Tibial nerve (tissue), 4 donors: ENCODE measurements around the gene TRIOBP.

ENCODE experiments used
- EP300 ChIP-seq, 2 donors: sonication (generic); formaldehyde crosslinking; IDR thresholded peaks; one replicate each; pipeline ENCODE4 v1.6.1; 2017; ENCODE audit warnings: antibody characterized with exemption in 2 of 2, mild to moderate bottlenecking in 1 of 2
- POLR2A ChIP-seq, 2 donors: fragments of 450-650 bp; IDR thresholded peaks; one replicate each; pipeline ENCODE4 v1.6.1; 2017; ENCODE audit warnings: antibody characterized with exemption in 2 of 2, mild to moderate bottlenecking in 2 of 2, moderate library complexity in 2 of 2
- TF ChIP-seq, protein P1 (sequence below), 5 experiments: fragments of 200-600 bp in 3 of 5; fragments of 450-650 bp in 2 of 5; sonication (generic) in 3 of 5; IDR thresholded peaks; one replicate each; pipeline ENCODE4 v1.5.1; 2016 to 2019; ENCODE audit warnings: antibody characterized with exemption in 5 of 5, mild to moderate bottlenecking in 3 of 5, moderate library complexity in 2 of 5

DNA sequence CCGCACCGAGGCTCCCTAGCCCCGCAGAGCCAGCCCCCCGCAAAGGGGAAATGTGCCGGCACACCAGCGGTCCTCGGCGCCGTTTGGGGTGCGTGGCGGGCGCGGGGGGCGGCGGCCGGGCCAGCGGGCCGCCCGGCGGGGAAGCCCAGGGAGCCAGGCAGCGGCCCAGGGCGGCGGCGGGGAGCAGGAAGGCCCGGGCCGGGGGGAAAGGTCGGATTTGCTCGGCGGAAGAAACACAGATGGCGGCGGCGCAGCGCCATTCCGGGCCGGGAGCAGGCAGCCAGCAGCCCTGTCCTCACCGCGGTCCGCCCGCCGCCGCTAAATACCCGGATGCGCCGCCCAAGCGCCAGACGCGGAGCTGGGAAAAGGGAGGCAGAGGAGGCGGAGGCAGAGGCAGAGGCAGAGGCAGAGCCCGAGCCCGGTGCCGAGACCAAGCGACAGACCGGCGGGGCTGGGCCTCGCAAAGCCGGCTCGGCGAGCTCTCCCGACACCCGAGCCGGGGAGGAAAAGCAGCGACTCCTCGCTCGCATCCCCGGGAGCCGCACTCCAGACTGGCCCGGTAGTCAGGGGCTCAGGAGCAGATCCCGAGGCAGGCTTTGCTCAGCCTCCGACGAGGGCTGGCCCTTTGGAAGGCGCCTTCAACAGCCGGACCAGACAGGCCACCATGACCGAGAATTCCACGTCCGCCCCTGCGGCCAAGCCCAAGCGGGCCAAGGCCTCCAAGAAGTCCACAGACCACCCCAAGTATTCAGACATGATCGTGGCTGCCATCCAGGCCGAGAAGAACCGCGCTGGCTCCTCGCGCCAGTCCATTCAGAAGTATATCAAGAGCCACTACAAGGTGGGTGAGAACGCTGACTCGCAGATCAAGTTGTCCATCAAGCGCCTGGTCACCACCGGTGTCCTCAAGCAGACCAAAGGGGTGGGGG lies 108.3 kb downstream of the TRIOBP start:
- TF ChIP-seq, protein P1, sequence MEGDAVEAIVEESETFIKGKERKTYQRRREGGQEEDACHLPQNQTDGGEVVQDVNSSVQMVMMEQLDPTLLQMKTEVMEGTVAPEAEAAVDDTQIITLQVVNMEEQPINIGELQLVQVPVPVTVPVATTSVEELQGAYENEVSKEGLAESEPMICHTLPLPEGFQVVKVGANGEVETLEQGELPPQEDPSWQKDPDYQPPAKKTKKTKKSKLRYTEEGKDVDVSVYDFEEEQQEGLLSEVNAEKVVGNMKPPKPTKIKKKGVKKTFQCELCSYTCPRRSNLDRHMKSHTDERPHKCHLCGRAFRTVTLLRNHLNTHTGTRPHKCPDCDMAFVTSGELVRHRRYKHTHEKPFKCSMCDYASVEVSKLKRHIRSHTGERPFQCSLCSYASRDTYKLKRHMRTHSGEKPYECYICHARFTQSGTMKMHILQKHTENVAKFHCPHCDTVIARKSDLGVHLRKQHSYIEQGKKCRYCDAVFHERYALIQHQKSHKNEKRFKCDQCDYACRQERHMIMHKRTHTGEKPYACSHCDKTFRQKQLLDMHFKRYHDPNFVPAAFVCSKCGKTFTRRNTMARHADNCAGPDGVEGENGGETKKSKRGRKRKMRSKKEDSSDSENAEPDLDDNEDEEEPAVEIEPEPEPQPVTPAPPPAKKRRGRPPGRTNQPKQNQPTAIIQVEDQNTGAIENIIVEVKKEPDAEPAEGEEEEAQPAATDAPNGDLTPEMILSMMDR (IDR thresholded peaks at IDR 0.05), result peak in 1 of 5 experiments; percentile 22
- TF ChIP-seq POLR2A (IDR thresholded peaks at IDR 0.05) (peak in 1 of 2 donors; percentile 79), EP300 (IDR thresholded peaks at IDR 0.05) (peak in 1 of 2 donors; percentile 97)
